ENCODE results near the gene FBXL20. TPM values are rescaled to one million over a fixed set of nuclear protein-coding genes. Genes with fewer than 3 reads are reported as not detected.

The FBXL20 gene
- total and polyA plus RNA-seq, 2 of the 8 experiments (the other 6 are each of a cell fraction or from before 2014, with no cell fraction given), result 5.5 to 11.0 TPM

DNA sequence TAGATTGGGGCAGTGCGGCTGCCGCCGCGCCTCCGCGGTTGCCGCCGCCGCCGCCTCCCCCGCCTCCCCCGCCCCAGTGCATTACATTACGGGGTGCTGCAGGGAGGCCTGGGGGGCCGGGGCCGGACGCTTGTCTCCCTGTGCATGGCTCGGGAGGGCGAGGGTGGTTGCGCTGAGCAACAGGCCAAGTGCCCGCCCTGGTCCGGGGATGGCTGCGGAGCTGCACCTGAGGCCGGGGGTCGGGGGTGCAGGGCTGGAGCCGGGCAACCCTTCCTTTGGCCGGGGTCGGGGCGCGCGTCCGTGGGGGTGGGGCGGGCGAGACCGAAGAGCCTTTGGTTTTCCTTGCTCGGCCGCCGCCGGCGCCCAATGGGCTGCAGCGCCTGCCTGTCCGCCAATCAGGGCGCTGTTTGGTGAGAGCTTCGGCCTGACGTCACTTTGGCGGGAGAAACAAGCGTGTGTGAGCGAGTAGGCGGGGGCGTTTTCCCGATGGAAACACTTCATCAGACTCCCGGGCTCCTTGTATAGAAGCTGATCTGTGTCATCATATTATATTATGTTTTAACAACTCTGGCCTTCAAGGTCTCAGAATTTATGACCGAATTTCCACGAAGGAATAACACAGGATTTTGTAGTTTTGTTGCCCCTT lies 941 bp upstream of the FBXL20 start (continued):
- no peak for TF ChIP-seq RAD21 (IDR thresholded peaks at IDR 0.05 in 1 of 2, conservative IDR thresholded peaks at IDR 0.05 in 1 of 2; ENCODE audit: low read depth in 2 of 2, low read length in 2 of 2)
- peak; percentile 99 for TF ChIP-seq MAX (IDR thresholded peaks at IDR 0.05)
- TF ChIP-seq ASH2L (IDR thresholded peaks at IDR 0.05; ENCODE audit: low read length), result peak; percentile 4
- TF ChIP-seq CREB1 (IDR thresholded peaks at IDR 0.05), result peak; percentile 94
- TF ChIP-seq E2F6 (IDR thresholded peaks at IDR 0.05), result peak; percentile 96
- TF ChIP-seq CHD2 (IDR thresholded peaks at IDR 0.05; ENCODE audit: low read length), result 0 out of 2 replicates have a peak, but pooled peaks have one; percentile 36
- TF ChIP-seq SP1 (IDR thresholded peaks at IDR 0.05; ENCODE audit: low read depth, low read length), result peak; percentile 76; the same call in 1 of the 2 replicates

Data from H1 (cell line).